ENCODE measurements around the gene TEX101.
A peak's percentile ranks its signal among the peaks of the same experiment; 100 is the strongest.

The TEX101 gene

DNA sequence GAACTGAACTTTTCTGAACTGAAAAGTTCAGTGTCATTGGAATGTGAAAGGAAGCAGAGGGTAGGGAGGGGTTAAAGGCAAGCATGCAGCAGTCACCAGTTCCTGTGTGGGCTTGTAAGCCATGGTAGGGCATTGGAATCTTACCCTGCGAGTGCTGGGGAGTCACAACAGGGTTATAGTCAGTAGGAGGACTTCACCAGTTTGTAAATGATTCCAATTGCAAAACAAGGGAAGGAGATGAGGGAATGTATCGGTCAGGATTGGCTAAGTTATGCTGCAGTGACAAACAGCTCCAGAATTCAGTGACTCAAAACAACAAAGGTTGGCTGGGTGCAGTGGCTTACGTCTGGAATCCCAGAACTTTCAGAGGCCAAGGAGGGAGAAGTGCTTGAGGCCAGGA lies 37.9 kb downstream of the TEX101 start:
- DNase-seq: no peak

DNA sequence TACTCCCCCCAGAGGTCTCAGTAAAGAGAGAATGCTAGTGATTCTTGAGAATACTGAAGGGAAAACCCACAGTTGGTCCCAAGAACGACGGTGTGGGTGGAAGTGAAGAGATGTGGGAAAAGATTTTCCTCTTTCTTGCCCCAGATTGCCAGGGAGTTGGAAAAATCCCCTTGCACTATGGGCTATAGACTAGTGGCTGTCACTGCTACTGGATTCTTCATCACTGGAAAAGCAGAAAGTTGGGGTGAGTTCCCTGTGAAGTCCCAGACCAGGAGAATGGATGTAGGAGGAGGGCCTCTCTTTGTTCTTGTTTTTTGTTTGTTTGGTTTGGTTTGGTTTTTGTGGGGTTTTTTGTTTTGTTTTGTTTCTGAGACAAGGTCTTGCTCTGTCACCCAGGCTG lies 39.3 kb downstream of the TEX101 start:
- DNase-seq: no peak

DNA sequence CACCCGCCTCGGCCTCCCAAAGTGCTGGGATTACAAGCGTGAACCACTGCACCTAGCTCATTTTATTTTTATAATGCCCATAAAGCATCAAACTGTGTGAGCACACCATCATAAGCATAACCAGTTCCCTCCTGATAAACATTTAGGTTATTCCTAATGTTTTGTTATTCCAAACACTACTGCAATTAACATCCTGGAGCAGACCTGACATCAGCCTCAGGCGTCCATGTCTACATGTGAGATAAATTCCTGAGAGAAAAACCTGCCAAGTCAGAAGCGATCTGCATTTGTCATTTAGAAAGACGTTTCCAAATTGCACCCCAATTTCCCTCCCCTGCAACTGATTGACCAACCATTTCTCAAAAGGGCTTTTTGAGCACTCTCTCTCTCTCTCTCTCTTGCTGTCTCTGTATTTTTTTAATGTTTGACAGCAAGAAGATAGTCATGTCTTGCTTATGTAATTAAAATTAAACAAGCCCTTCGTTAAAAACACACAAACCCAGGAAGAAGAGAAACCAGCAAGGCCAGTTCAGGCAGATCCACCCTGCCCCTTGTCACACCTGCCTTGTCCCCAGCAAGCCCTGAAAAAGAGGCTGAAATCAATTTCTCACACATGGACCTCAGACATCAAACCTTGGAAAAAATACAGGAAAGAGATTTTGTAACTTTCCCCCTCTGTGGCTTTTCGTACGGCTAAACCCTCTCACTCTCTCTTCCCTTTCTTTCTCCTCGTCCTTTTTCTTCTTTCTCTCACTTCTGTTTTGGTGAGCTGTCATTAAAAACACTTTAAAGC lies 40.8 kb downstream of the TEX101 start:
- DNase-seq: no peak

DNA sequence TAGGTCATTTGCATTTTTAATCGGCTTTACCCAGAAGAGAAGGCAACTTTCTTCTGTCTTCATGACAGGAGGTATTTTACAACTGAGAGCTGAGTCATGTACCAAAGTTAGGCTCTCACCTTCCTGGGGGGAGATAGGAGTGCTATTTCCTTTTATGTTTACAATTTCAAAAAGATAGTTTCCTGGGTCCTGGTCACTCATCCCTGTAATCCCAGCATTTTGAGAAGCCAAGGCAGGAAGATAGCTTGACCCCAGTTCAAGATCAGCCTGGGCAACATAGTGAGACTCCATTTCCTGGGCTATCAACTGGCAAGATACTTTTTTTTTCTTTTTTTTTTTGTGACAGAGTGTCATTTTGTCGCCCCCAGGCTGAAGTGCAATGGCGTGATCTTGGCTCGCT lies 43.1 kb downstream of the TEX101 start:
- DNase-seq: no peak

DNA sequence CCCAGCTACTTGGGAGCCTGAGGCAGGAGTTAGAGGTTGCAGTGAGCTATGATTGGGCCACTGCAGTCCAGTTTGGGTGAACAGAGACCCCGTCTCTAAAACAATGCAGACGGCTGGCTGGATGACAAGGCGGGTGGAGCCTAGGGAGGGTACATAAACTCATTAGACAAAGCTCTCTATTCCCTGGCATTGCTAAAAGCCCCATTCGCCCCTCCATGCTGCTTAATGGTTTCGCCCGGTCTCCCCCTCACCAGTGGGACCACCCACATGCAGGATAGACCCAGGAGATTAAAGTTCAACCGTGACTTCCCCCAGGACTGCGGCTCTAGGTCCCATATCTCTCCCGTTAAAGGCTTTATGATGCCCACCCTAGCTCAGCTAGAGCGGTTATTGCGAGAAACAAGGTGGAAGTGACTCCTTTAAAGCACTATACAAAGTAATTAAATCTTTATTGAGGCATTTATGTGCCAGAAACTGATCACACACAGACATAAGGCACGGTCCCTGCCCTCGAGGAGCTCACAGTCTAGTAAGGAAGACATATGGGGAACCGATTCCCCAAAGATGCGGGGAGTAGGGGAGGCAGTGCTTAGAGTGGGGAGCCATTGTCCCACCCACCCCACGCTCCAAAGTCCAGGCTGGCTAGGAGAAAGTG lies 45.8 kb downstream of the TEX101 start:
- DNase-seq: no peak

DNA sequence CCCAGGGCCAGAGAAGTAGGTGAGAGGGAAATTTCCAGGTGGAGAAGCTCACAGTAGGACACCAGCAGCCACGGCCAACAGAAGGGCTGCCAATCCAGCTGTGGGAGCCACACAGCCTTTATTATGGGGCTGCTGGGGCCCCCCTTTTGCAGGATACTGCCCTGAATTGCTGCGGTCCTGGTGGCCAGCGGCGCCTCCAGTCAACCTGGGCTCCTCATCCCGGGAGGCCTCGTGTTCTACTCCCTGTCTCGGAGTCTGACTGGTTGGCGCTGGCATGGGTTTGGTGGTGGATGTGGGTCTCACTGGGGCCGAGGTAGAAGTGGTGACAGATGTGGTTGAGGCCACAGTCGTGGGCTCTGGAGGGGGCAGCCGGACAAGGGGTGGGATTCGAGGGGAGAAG lies 46.6 kb downstream of the TEX101 start:
- no peak for DNase-seq

DNA sequence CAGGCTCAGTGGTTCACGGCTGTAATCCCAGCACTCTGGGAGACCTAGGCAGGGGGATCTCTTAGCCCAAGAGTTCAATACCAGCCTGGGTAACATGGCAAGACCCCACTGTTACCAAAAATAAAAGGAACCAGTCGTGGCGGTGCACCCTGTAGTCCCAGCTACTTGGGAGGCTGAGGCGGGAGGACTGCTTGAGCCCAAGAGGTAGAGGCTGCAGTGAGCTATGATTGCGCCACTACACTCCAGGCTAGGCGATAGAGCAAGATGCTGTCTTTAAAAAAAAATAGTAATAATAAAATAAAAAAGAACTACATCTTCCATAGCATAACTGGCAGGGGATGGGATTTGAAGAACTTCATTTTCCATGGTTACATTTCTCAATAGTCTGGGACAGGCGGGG lies 47.7 kb downstream of the TEX101 start:
- no peak for DNase-seq

DNA sequence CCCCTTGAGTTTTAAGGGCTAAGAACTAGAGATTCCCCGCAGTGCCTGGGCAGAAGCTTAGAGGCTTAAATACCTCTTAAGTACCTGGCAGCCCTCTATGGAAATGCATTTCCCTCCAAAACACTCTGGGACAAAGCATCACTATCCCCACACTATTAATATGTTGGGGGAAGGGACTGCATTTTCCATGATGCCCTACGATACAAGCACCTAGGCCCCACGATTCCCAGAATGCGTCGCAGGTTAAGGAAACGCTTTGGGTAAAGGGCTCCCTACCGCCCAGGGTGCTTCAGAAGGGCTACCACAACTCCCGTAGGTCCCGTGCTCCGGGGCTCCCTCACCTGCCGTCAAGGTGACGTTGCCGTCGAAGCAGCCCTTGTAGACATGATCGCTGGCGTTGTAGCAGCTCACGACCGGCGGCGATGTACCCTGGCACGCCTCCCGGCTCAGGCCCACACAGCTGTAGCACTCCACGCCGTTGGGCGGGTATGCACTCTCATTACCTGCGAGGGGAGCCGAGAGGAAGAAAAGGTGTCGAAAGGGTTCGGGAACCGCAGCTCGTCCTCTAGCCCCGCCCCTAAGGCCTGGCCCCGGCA lies 48.2 kb downstream of the TEX101 start:
- no peak for DNase-seq

DNA sequence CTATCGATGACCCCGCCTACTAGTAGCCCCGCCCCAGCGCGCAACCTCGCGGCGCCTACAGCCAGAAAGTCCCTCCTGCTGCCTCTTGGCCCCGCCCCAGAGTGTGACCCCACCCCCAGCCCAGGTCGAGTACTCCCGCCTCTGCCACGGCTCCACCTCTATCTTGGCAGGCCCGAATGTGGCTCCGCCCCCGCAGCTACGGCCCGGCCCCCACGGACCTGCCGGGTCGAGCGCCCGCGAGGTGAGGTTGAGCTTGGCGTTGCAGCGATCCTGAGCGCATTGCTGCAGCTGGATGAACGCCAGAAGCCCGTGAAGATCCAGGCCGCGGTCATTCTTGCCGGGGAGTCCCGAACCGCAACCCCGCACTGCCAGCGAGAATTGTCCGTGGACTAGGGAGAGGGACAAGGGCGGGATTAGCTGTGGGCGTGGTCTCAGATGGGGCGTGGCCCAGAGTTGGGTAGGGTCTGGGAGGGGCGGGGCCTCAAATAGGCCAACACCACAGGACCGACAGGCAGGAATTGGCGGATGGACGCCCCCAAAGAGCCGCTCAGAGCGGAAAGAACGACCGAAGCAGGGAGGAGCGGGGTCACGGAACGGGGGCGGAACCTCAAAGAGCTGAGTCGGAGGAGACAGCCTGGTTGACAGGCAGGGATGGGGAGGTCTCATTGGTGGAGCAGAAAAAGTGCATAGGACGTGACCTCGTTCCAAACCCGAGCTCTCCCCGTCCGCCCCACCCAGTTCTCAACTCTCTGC lies 48.9 kb downstream of the TEX101 start:
- peak; percentile 62 for DNase-seq

DNA sequence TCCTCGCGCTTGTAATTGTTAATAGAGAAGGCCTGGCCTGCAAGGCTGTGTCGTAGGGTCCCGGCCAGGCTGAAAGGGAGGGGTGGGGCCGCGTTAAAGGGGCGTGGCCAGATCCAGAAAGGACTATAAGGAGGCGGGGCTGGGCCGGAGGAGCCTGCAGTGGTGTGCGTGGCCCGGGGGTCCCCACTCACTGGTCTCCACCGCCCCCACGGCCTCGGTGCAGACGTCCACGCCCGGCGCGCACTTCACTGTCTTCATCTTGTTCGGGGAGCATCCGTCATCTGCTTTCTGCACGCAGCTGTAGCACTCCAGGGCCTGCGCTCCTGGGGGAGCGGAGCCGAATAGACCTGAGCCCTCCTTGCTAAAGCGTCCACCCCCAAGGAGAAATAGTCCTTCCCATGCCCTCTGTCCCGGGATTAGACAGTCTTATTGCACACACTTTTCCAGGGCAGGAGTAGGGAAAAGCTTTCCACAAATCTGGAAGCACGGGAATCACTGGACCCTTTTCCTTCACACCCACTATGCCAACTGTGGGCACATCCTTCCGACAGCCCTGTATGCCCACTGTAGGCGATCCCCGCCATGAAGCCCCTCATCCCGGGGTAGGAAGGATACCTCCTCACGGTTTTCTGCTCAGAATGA lies 49.6 kb downstream of the TEX101 start:
- no peak for DNase-seq

DNA sequence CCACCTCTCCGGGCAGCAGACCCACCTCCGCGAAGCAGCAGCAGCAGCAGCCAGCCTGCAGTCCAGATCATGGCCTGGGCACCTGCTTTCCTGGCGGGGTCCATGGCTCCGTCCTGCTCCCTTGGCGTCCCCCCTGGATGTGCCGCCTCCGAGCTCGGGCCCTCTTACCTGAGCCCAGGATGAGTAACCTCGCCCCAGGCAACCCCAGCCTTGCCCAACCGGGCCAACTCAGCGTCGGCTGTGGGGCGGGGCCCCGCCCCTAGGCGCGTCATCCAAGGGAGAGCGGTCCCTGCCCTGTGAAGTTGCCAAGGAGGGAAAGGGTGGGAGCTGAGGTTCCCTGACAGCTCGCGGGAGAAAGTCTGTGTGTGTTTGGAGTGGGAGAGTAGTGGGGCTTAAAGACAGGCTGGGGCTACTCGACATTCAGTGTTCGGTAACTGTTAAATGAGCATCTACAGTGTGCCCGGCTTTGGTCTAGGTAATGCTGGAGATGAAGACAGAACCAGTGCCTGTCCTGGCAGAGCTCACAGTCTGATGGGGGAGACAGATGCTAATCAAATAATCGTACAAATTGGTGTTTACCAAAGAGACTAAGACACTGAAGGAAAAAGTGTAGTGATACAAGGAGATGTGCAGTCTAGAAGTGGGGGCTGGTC lies 50.9 kb downstream of the TEX101 start, which contains the start of gene LYPD3:
LYPD3 (minus strand) TSS at position 141 of the 653 bp plus-strand sequence; CDS start at position 104, 37 bp downstream.
- no peak for DNase-seq

DNA sequence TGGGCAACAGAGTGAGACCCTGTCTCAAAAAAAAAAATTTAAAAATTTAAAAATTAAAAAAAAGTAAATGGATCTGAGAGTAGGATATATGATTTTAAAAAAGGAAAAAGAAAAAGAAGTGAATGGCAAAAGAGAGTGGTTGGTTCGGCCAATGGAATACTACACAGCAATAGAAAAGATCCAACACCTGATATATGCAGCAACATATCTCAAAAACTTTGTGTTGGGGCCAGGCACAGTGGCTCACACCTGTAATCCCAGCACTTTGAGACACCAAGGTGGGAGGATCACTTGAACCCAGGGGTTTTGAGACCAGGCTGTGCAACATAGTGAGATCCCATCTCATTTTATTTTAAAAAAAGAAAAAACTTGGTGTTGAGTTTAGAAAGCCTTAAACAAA lies 52.1 kb downstream of the TEX101 start:
- no peak for DNase-seq

DNA sequence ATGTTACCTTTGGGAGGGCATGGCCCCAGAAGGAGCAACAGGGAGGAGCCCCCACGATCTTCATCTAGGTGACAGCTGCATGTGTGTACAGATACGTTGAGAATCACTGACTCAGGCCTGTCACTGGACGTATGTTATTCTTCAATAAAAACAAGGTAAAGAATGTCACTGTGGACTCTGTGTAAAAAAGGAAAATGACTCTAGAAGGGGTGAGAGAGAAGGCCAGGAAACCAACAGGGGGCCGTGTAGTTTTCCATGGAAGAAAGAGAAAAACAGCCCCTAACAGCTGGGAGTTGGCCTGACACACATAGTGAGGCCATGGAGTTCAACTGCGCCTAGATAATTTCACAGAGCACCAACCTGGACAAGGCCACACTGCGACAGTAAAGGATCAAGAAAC lies 52.6 kb downstream of the TEX101 start:
- no peak for DNase-seq

DNA sequence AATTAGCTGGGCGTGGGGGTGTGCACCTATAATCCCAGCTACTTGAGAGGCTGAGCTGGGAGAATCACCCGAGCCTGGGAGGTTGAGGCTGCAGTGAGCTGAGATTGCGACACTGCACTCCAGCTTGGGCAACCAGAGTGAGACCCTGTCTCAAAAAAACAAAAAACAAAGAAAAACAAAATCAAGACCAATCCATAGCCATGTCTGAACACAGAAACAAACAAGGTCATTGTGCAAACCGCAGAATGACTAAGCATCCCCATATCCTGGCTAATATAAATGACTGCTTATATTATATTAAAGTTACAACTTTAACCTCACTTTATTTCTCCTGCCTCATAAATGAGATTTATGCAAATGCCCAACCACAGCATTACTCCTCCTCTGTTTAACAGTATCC lies 53.0 kb downstream of the TEX101 start:
- no peak for DNase-seq

Data from NCI-H1694 treated with DMSO at 0.1 percent for 48 hours (cell line).